BJ (cell line): ENCODE data around the gene IMPG1. TPM values are rescaled to one million over a fixed set of nuclear protein-coding genes. Genes with fewer than 3 reads are reported as not detected.
A peak's percentile ranks its signal among the peaks of the same experiment; 100 is the strongest.

Experiments
- CTCF ChIA-PET: fragments of 350-600 bp; formaldehyde crosslinking; extraction: SDS; loops from one replicate; lab custom pipeline; 2021; ENCODE audit warnings: antibody characterized with exemption, inconsistent platforms; lab: Yijun Ruan, JAX
- POLR2A ChIA-PET: fragments of 300-600 bp; sonication (Branson Sonifier 250); formaldehyde crosslinking; extraction: SDS; loops from one replicate; lab custom pipeline; 2021; ENCODE audit warnings: antibody characterized with exemption; lab: Charles Lee
- DNase-seq: peaks from one replicate; pipeline ENCODE4 v3.0.0-alpha.2; 2011; ENCODE audit warnings: low read depth
- H3K27me3 ChIP-seq: 2 replicates; pipeline ENCODE4 v1.6.0; 2011; ENCODE audit warnings: low read length; ENCODE audit not compliant: control insufficient read depth, insufficient read depth
- H3K36me3 ChIP-seq: 2 replicates; pipeline ENCODE4 v1.5.1; 2011; ENCODE audit warnings: low read length; ENCODE audit not compliant: control insufficient read depth, insufficient read depth
- H3K4me3 ChIP-seq: 2 replicates; pipeline ENCODE4 v1.5.1; 2011; ENCODE audit warnings: low read depth, mild to moderate bottlenecking, control low read depth, low read length
- polyA plus RNA-seq: library from polyadenylated mRNA; depleted of rRNA; stranded (reverse); fragments of >200 nt; gene quantifications from 2 replicates; pipeline ENCODE4 v1.2.3, GENCODE V29; 2011
- TF ChIP-seq, protein P1 (sequence below): IDR thresholded peaks from 2 replicates; pipeline ENCODE4 v1.5.1; 2011; ENCODE audit warnings: low read depth, mild to moderate bottlenecking, control low read depth, inconsistent platforms, low read length, moderate library complexity; ENCODE audit not compliant: insufficient read depth

IMPG1 gene
- polyA plus RNA-seq, 1 experiment = not detected

DNA sequence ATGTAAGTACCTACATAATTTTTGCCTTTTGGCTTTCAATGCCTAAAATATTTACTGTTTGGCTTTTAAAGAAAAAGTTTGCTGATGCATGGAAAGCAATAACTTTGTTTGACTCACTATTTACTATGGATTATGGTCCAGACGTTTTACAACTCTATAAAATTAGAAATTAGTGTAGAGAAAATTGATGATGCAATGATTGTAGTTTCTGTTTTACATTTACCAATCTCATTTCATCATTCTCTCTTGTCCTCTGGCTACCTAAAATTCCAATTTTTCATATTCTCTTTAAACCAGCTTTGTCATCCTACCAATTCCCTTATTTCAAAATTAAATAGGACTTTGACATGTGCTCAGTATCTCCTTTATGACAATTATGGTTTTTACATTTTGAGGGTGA lies 131.0 kb downstream of the IMPG1 start:
- Histone ChIP-seq H3K4me3 (no peak overlapping the region), H3K27me3 (peaks cover 5% of the 10 kb centered on the region), H3K36me3 (no peaks in the 10 kb centered on the region)
- DNase-seq = no peak
- TF ChIP-seq, protein P1, sequence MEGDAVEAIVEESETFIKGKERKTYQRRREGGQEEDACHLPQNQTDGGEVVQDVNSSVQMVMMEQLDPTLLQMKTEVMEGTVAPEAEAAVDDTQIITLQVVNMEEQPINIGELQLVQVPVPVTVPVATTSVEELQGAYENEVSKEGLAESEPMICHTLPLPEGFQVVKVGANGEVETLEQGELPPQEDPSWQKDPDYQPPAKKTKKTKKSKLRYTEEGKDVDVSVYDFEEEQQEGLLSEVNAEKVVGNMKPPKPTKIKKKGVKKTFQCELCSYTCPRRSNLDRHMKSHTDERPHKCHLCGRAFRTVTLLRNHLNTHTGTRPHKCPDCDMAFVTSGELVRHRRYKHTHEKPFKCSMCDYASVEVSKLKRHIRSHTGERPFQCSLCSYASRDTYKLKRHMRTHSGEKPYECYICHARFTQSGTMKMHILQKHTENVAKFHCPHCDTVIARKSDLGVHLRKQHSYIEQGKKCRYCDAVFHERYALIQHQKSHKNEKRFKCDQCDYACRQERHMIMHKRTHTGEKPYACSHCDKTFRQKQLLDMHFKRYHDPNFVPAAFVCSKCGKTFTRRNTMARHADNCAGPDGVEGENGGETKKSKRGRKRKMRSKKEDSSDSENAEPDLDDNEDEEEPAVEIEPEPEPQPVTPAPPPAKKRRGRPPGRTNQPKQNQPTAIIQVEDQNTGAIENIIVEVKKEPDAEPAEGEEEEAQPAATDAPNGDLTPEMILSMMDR = no peak
- CTCF ChIA-PET = interaction anchor here (0.6 to 1.6 kb wide), 2 partner anchors 48 to 1455 kb away, joined by 3 to 4 read pairs; no protein-coding TSS in a partner anchor
- POLR2A ChIA-PET = no interaction called here

GRCh38 chr6:75940564-75940963 lies 131.9 kb downstream of the IMPG1 start:
- no peaks in the 10 kb centered on the region for H3K36me3 ChIP-seq
- DNase-seq = no peak
- CTCF ChIA-PET = interaction anchor here (1.6 kb wide), 1 partner anchor 47 kb away, joined by 4 read pairs; no protein-coding TSS in a partner anchor
- POLR2A ChIA-PET = interaction anchor here (0.6 kb wide), 1 partner anchor 1539 kb away, joined by 3 read pairs; no protein-coding TSS in a partner anchor
- TF ChIP-seq, protein P1 = no peak
- peaks cover 5% of the 10 kb centered on the region for H3K27me3 ChIP-seq
- H3K4me3 ChIP-seq = no peak overlapping the region

GRCh38 chr6:75937846-75938245 lies 134.6 kb downstream of the IMPG1 start:
- ChIA-PET POLR2A (no interaction called here), CTCF (no interaction called here)
- Histone ChIP-seq H3K4me3 (no peak overlapping the region), H3K27me3 (peaks cover 4% of the 10 kb centered on the region; the same call in 1 of the 2 replicates), H3K36me3 (no peaks in the 10 kb centered on the region)
- no peak for DNase-seq
- TF ChIP-seq, protein P1 = no peak

DNA sequence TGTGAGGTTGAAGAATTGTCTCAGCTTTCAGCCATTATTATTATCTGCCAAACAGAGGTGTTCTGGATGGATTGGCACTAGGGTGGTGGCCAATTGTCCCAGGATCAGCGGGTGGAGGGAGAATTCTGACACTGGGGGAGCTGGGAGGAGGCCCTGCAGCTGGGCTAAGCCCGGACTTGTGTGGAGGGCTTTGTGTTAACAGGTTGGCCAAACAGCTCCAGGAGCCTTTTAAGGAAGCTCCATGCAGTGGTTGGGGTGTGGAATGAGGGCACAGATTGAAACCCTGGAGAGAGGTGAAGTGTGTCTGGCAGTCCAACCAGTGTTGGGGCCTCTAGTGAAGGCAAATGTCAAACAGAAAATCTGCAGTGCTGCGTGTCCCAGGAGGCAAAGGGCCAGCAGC lies 135.8 kb downstream of the IMPG1 start:
- Histone ChIP-seq H3K36me3 (no peaks in the 10 kb centered on the region), H3K4me3 (no peak overlapping the region), H3K27me3 (peaks cover 4% of the 10 kb centered on the region; the same call in 1 of the 2 replicates)
- ChIA-PET CTCF (interaction anchor here (0.6 to 1.9 kb wide), 2 partner anchors 28 to 44 kb away, joined by 4 read pairs; no protein-coding TSS in a partner anchor), POLR2A (no interaction called here)
- TF ChIP-seq, protein P1 = no peak
- no peak for DNase-seq

GRCh38 chr6:75935473-75935793 lies 137.0 kb downstream of the IMPG1 start:
- TF ChIP-seq, protein P1 = no peak
- POLR2A ChIA-PET = no interaction called here
- CTCF ChIA-PET = interaction anchor here (0.8 to 3.9 kb wide), 13 partner anchors 8 to 1531 kb away, joined by 3 to 24 read pairs (median 6); partner anchors contain the start of gene HTR1B
- H3K36me3 ChIP-seq = no peaks in the 10 kb centered on the region
- peak overlapping the region; percentile 30 for H3K4me3 ChIP-seq
- no peak for DNase-seq
- peaks cover 4% of the 10 kb centered on the region; the same call in 1 of the 2 replicates for H3K27me3 ChIP-seq
